T-helper 1 cell (primary cell): Measurements from ENCODE around the gene ADORA1.

Experiments
- DNase-seq, 5 donors: peaks; one replicate each; pipeline ENCODE4 v3.0.0-alpha.2; 2012 to 2020

The ADORA1 gene

DNA sequence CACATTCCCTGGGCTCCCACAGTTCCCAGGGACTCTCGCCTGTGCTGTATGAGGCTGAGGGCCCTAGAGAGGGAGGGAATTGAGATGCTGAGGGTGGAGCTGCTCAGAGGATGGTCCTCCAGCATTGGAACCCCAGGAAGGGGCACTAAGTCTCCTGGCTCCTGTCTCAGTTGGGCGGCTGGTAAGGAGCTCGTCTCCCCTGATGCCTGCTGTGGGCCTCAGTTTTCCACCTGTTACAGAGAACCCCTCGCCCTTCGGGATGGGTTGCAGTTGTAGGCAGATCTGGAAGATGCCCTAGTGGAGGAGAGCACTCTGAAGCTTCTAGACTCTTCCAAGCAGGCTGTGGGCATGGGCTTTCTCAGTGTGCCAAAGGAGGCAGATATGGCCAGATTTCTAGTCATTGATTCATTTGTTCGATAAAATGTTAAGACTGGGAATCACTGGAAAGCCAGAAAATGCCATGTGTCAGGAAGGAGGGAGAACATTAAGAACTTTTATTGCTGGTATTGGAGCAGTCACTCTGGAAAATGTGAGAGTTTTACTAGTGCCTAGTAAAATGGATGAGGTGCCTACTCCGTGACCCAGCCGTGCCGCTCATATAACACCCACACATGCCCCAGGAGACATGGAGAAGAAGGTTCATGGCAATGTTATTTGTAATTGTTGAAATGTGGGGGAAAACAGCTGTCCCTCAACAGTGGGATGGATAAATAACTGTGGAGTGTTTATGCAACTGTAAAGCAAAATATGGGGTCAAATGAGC is 48.9 kb downstream of the ADORA1 start:
- DNase-seq = no peak

GRCh38 chr1:203177036-203177405 is 49.5 kb downstream of the ADORA1 start:
- DNase-seq = no peak

- no peak for DNase-seq
These were observed 50.0 kb downstream of the ADORA1 start for GRCh38 chr1:203177470-203178039.

DNA sequence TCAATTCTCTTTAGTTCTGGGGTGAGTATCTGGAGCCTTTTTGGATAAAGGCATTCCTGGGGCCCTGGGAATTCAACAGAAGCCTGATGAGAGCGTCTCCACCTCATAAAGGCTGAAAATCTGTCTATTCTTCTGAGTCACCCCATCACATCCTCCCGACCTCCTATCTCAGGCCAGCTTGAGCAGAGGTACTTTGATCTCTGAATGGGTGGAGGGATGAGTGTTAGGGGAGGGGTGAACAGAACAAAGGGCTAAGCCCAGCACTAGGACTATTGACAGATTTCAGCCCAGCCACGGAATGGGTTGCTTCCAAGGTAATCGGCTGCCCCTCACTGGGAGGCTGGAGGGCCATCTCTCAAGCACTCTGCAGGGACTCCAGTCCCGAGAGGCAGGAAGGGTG is 50.6 kb downstream of the ADORA1 start:
- no peak for DNase-seq

DNA sequence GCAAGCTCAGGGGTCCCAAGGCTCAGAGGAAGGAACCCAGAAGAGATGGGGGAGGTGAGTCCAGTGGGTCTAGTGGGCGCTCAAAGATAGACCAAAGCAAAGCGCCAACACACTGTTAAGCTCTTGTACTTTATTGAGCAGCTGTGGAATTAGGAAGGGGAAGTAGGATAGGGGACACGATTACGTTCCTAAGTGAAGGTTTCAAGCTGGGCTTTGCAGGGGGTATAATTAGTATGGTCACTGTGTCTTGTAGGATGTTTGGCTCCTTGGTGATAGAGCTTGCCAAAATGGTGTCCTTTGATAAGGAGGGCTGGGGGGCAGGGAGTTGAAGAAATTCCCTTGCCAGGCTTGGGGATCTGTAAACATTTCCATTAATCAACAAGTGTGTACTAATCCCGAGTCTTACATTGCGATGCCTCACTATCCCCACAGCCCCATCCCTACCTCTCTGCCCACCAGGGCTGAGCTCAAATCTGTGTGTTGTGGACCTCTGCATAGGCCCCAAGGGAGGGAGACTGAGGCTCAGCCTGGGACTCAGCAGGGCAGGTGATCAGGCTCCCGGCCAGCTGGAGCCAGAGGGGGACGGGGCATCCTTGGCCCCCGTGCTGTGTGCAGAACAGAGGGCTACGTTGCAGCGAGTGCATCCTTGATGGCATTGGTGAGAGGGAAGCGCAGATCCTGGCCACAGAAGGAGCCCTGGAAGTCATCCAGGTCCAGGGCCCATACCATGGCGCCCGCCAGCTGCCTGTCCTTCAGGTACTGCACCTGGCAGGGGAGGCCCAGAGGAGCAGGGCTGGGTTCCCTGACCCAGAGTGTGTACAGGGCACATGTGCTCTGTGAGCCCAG is 51.5 kb downstream of the ADORA1 start:
- DNase-seq = no peak

GRCh38 chr1:203179667-203180005 is 52.1 kb downstream of the ADORA1 start:
- no peak for DNase-seq

- no peak for DNase-seq
These were observed 53.2 kb downstream of the ADORA1 start for GRCh38 chr1:203180611-203181330.

- DNase-seq = no peak
These were observed 54.3 kb downstream of the ADORA1 start for GRCh38 chr1:203181586-203182386.

GRCh38 chr1:203182387-203182953 is 54.9 kb downstream of the ADORA1 start:
- no peak for DNase-seq

GRCh38 chr1:203183828-203184227 is 56.3 kb downstream of the ADORA1 start:
- DNase-seq = no peak

- DNase-seq = no peak
These were observed 56.9 kb downstream of the ADORA1 start for GRCh38 chr1:203184467-203184866.

DNA sequence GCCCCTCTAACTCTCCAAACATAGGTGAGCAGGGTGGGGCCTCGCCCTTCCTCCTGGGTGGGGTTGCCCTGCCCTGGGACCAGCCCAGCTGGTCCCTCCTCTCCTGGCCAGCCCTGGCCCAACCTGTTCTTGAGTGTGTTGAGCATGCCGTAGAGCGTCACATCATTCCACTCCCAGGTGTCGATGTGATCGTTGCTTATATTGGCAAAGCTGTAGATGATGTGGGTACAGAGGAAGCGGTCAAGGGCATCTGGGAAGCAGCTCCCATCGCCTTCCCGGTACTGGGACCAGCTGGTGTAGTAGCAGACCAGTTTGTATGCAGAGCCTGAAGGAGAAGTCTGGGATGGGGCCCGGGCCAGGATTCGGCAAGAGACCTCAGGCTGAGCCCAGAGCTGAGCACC is 57.5 kb downstream of the ADORA1 start:
- no peak for DNase-seq

- no peak for DNase-seq
These were observed 58.1 kb downstream of the ADORA1 start for GRCh38 chr1:203185585-203185984.

DNA sequence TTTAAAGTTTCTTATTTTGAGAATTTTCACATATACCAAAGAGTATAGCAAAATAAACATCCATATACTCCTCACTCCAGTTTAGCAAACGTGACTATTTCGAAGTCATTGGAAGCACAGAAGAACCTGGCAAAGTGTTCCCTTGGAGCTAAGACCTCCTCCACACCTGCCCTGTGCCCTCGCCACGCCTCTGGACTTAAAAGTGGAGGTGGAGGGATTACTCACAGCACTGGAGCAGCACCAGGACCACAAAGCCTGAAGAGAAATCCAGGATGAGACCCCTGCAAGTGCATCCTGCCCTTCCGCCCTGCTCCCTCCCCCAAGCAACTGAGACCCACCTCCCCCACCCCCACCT is 58.5 kb downstream of the ADORA1 start:
- DNase-seq = no peak

GRCh38 chr1:203186446-203187303 is 59.1 kb downstream of the ADORA1 start, which contains the start of gene CHI3L1:
CHI3L1 (minus strand) TSS chr1:203186704; CDS start chr1:203186623, 81 bp downstream.
- DNase-seq = no peak

GRCh38 chr1:203187304-203187685 is 59.8 kb downstream of the ADORA1 start:
- no peak for DNase-seq

- DNase-seq = no peak
These were observed 60.3 kb downstream of the ADORA1 start for GRCh38 chr1:203187689-203188264.

DNA sequence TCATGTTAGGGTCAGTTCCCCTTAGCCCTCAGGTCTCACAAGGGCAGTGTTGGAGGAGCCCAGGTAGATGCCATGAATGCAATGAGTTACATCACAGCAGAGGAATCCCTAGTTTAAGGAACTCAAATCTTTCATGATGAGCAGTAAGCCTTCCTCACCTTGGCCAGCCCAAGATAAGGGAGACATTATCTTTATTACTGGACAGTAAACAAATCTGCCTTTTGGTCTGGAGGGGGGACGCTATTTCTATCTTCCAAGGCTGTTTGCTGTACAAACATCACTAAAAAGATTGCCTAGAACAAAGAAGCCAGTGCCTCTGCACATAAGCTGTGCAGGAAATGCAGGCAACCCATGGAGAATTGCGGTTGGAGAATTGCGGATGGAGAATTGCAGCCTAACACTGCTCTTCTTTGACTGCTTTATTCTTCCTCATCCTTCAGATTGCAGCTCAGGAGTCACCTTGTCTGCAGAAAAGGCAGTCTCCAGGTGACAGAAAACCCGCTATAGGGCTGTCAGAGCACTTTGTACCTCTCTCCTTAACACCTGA is 61.2 kb downstream of the ADORA1 start:
- DNase-seq = no peak

- DNase-seq = no peak
These were observed 62.4 kb downstream of the ADORA1 start for GRCh38 chr1:203189951-203190352.

- DNase-seq = no peak
These were observed 63.4 kb downstream of the ADORA1 start for GRCh38 chr1:203190949-203191348.
